ENCODE results near the gene ERBB2.
A peak's percentile ranks its signal among the peaks of the same experiment; 100 is the strongest.

Gene ERBB2

GRCh38 chr17:39699818-39700147 is at the start of gene ERBB2:
TSS of gene ERBB2 (plus strand) at chr17:39700064. CDS start at chr17:39700239, 175 bp downstream.
- Histone ChIP-seq H3K36me3 (ENCODE audit: control insufficient read depth, low read depth, low read length) (no peaks in the 10 kb centered on the region), H3K4me1 (ENCODE audit: control insufficient read depth, low read depth, low read length) (peaks cover 54% of the 10 kb centered on the region), H3K9ac (ENCODE audit: low read length) (peak within 1 kb of the TSS; percentile 76), H3K9me3 (ENCODE audit: control insufficient read depth, low read depth, low read length) (no peaks in the 10 kb centered on the region), H3K27me3 (ENCODE audit: control insufficient read depth, insufficient read depth, low read length) (no peaks in the 10 kb centered on the region), H3K27ac (ENCODE audit: low read length) (peak within 1 kb of the TSS; percentile 56), H3K4me3 (ENCODE audit: low read length) (peak within 1 kb of the TSS; percentile 91)

- no peak overlapping the region for H3K9ac ChIP-seq (ENCODE audit: low read length)
- H3K9me3 ChIP-seq (ENCODE audit: control insufficient read depth, low read depth, low read length), result no peaks in the 10 kb centered on the region
- H3K4me1 ChIP-seq (ENCODE audit: control insufficient read depth, low read depth, low read length), result peaks cover 19% of the 10 kb centered on the region
- no peak overlapping the region for H3K27ac ChIP-seq (ENCODE audit: low read length)
- H3K4me3 ChIP-seq (ENCODE audit: low read length), result no peak overlapping the region
- no peaks in the 10 kb centered on the region for H3K27me3 ChIP-seq (ENCODE audit: control insufficient read depth, insufficient read depth, low read length)
- peaks cover 2% of the 10 kb centered on the region for H3K36me3 ChIP-seq (ENCODE audit: control insufficient read depth, low read depth, low read length)
Observed at GRCh38 chr17:39650121-39650579, 49.7 kb upstream of the ERBB2 start.

GRCh38 chr17:39651923-39652586 is 47.8 kb upstream of the ERBB2 start:
- Histone ChIP-seq H3K27ac (ENCODE audit: low read length) (peak overlapping the region; percentile 49), H3K27me3 (ENCODE audit: control insufficient read depth, insufficient read depth, low read length) (no peaks in the 10 kb centered on the region), H3K9ac (ENCODE audit: low read length) (no peak overlapping the region)

DNA sequence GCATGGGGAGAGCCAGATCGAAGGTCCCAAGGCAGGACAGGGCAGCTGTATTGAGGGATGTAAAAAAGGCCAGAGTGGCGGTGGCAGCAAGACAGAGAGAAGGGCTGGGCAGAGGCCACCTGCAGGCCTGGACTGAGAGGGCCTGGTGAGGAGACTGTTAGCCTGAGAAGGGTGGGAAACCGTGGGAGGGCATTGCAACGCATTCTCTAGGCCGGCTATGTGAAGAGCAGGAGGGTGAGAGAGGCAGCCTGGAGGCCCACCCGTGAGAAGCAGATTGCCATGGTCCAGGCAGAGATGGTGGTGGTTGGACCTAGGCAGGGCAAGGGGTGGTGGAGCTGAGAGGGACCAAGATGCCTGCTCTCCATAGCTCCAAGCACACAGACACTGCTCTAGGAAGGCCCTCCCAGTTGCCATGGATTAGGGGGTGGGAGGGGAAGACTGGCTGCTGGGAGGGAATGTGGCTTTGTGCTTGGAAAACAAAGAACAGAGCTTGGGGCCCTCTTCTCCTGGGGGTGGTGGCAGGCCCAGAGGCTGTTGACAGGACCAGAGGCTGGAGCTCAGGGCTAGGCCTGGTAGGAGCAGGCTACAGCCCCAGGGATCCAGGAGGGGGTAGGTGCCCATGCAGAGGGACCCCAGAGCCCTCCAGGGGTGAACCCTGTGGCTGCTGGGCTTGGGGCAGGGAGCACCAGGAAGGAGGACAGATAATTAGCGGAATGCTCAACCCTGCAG is 47.1 kb upstream of the ERBB2 start:
- Histone ChIP-seq H3K27ac (ENCODE audit: low read length) (peak overlapping the region; percentile 49), H3K9me3 (ENCODE audit: control insufficient read depth, low read depth, low read length) (no peaks in the 10 kb centered on the region), H3K4me1 (ENCODE audit: control insufficient read depth, low read depth, low read length) (peaks cover 15% of the 10 kb centered on the region), H3K27me3 (ENCODE audit: control insufficient read depth, insufficient read depth, low read length) (no peaks in the 10 kb centered on the region), H3K4me3 (ENCODE audit: low read length) (no peak overlapping the region), H3K9ac (ENCODE audit: low read length) (no peak overlapping the region), H3K36me3 (ENCODE audit: control insufficient read depth, low read depth, low read length) (peaks cover 2% of the 10 kb centered on the region)

More at GRCh38 chr17:39651923-39652586, 47.8 kb upstream of the ERBB2 start:
- peaks cover 15% of the 10 kb centered on the region for H3K4me1 ChIP-seq (ENCODE audit: control insufficient read depth, low read depth, low read length)
- no peaks in the 10 kb centered on the region for H3K9me3 ChIP-seq (ENCODE audit: control insufficient read depth, low read depth, low read length)
- H3K36me3 ChIP-seq (ENCODE audit: control insufficient read depth, low read depth, low read length), result peaks cover 2% of the 10 kb centered on the region
- no peak overlapping the region for H3K4me3 ChIP-seq (ENCODE audit: low read length)

- Histone ChIP-seq H3K4me3 (ENCODE audit: low read length) (no peak overlapping the region), H3K27ac (ENCODE audit: low read length) (no peak overlapping the region), H3K9me3 (ENCODE audit: control insufficient read depth, low read depth, low read length) (no peaks in the 10 kb centered on the region), H3K36me3 (ENCODE audit: control insufficient read depth, low read depth, low read length) (peaks cover 2% of the 10 kb centered on the region), H3K4me1 (ENCODE audit: control insufficient read depth, low read depth, low read length) (peaks cover 15% of the 10 kb centered on the region), H3K27me3 (ENCODE audit: control insufficient read depth, insufficient read depth, low read length) (no peaks in the 10 kb centered on the region), H3K9ac (ENCODE audit: low read length) (no peak overlapping the region)
Observed at GRCh38 chr17:39653316-39653661, 46.6 kb upstream of the ERBB2 start.

DNA sequence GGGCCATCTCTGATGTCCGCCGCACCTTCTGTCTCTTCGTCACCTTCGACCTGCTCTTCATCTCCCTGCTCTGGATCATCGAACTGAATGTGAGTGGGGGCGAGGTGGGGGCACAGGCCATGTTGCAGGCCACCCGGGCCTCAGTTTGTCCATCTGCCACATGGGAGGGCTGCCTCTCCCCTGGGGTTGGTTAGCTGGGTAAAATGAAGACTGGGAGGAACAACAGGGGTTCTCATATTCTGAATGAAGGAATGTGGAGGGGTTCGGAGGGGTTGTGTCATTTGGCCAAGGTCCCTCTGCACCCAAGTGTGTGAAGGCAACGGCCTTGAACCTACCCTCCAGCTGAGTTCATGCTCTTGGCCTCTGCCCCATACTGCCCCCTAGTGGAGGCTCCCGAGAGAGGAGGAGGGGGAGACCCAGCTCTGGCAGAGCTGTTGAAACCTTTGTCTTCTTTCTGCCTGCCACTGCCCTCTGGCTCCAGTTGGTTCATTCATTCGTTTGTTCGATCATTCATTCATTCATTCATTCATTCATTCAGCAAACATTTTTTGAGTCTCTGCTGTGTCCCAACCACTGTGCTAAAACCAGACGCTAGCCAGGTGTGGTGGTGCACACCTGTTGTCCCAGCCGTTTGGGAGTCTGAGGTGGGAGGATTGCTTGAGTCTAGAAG is 46.1 kb upstream of the ERBB2 start:
- Histone ChIP-seq H3K36me3 (ENCODE audit: control insufficient read depth, low read depth, low read length) (peaks cover 2% of the 10 kb centered on the region), H3K27ac (ENCODE audit: low read length) (no peak overlapping the region), H3K4me3 (ENCODE audit: low read length) (no peak overlapping the region), H3K9me3 (ENCODE audit: control insufficient read depth, low read depth, low read length) (no peaks in the 10 kb centered on the region), H3K27me3 (ENCODE audit: control insufficient read depth, insufficient read depth, low read length) (no peaks in the 10 kb centered on the region), H3K9ac (ENCODE audit: low read length) (no peak overlapping the region), H3K4me1 (ENCODE audit: control insufficient read depth, low read depth, low read length) (peaks cover 15% of the 10 kb centered on the region)

DNA sequence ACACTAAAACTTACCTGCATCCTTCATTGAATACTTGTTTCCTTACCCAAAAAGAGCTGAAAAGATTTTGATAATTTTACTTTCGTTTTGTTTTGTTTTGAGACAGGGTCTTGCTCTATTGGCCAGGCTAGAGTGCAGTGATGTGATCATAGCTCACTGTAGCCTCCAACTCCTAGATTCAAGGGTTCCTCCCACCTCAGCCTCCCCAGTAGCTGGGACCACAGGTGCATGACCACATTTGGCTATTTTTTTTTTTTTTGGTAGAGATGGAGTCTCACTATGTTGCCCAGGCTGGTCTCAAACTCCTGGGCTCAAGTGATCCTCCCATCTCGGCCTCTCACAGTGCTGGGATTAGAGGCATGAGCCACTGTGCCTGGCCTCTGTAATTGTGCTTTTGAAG is 44.8 kb upstream of the ERBB2 start:
- Histone ChIP-seq H3K27me3 (ENCODE audit: control insufficient read depth, insufficient read depth, low read length) (no peaks in the 10 kb centered on the region), H3K9ac (ENCODE audit: low read length) (no peak overlapping the region), H3K27ac (ENCODE audit: low read length) (no peak overlapping the region), H3K36me3 (ENCODE audit: control insufficient read depth, low read depth, low read length) (no peaks in the 10 kb centered on the region), H3K9me3 (ENCODE audit: control insufficient read depth, low read depth, low read length) (no peaks in the 10 kb centered on the region), H3K4me1 (ENCODE audit: control insufficient read depth, low read depth, low read length) (peaks cover 15% of the 10 kb centered on the region), H3K4me3 (ENCODE audit: low read length) (no peak overlapping the region)

- Histone ChIP-seq H3K4me1 (ENCODE audit: control insufficient read depth, low read depth, low read length) (peaks cover 6% of the 10 kb centered on the region), H3K9ac (ENCODE audit: low read length) (no peak overlapping the region), H3K27ac (ENCODE audit: low read length) (no peak overlapping the region), H3K36me3 (ENCODE audit: control insufficient read depth, low read depth, low read length) (peaks cover 3% of the 10 kb centered on the region), H3K9me3 (ENCODE audit: control insufficient read depth, low read depth, low read length) (no peaks in the 10 kb centered on the region), H3K4me3 (ENCODE audit: low read length) (no peak overlapping the region), H3K27me3 (ENCODE audit: control insufficient read depth, insufficient read depth, low read length) (no peaks in the 10 kb centered on the region)
Observed at GRCh38 chr17:39658346-39658745, 41.5 kb upstream of the ERBB2 start.

DNA sequence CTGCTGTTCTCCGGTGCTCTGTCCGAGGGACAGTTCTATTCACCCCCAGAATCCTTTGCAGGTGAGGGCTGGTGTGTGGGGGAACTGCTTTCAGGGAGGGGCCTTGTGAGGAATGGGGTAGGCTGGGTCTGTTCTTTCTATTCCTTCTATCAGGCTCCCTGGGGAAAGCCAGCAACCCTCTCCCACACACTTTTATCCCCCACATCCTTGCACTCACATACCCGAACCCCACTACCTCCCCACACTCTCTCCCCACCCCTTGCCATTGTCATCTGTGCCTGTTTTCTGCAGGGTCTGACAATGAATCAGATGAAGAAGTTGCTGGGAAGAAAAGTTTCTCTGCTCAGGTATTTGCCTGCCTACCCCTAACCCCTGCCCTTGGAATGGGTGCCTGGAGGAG is 41.1 kb upstream of the ERBB2 start:
- Histone ChIP-seq H3K4me3 (ENCODE audit: low read length) (no peak overlapping the region), H3K27ac (ENCODE audit: low read length) (no peak overlapping the region), H3K9me3 (ENCODE audit: control insufficient read depth, low read depth, low read length) (no peaks in the 10 kb centered on the region), H3K36me3 (ENCODE audit: control insufficient read depth, low read depth, low read length) (peaks cover 3% of the 10 kb centered on the region), H3K9ac (ENCODE audit: low read length) (no peak overlapping the region), H3K27me3 (ENCODE audit: control insufficient read depth, insufficient read depth, low read length) (no peaks in the 10 kb centered on the region), H3K4me1 (ENCODE audit: control insufficient read depth, low read depth, low read length) (peaks cover 6% of the 10 kb centered on the region)

DNA sequence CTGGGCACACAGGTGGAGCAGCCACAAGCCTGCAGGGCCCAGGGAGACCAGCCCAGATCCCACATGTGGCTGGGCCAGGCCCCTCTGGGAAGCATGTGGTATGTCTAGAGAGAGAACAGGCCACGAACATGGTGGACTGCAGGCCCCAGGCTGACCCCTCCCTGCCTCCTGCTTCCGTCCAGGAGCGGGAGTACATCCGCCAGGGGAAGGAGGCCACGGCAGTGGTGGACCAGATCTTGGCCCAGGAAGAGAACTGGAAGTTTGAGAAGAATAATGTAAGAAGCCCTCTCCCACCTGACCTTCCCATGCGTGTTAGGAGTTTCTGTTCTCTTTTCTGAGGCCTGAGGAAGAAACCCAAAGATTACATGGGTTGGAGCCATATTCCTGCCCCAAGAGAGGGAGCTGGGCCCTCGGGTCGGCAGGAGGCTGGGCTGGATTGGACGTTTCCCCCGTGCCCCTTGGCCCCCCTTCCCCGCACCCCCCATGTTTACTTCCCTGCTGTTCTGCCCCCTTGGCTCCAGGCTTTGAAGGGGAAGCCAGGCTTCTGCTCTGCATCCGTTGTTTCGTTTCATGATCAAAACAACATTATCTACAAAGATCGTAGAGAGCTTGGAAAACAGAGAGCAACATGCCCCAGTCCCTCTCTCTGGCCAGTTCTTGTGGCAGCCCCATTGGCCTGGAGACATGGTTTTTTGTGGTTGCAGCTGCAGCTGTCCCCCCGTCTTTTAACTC is 40.4 kb upstream of the ERBB2 start:
- H3K27me3 ChIP-seq (ENCODE audit: control insufficient read depth, insufficient read depth, low read length), result no peaks in the 10 kb centered on the region
- no peak overlapping the region for H3K9ac ChIP-seq (ENCODE audit: low read length)
- peaks cover 11% of the 10 kb centered on the region for H3K4me1 ChIP-seq (ENCODE audit: control insufficient read depth, low read depth, low read length)
- H3K9me3 ChIP-seq (ENCODE audit: control insufficient read depth, low read depth, low read length), result no peaks in the 10 kb centered on the region
- no peak overlapping the region for H3K27ac ChIP-seq (ENCODE audit: low read length)
- H3K4me3 ChIP-seq (ENCODE audit: low read length), result no peak overlapping the region
- peaks cover 3% of the 10 kb centered on the region for H3K36me3 ChIP-seq (ENCODE audit: control insufficient read depth, low read depth, low read length)

DNA sequence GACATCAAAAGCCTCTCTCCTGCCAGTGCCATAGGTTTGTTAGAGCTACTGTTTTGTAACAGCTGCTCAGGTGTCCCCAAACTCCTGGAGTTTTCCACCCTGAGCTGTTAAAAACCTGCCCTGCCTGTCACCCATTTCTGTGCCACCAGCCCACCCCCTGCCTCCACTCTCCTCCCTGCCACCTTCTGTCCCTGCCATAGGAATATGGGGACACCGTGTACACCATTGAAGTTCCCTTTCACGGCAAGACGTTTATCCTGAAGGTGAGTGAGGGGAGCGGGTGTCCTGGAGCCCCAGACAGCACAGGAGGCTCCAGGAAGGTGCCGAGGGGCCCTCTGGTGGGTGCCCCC is 39.9 kb upstream of the ERBB2 start:
- H3K9ac ChIP-seq (ENCODE audit: low read length), result no peak overlapping the region
- H3K27me3 ChIP-seq (ENCODE audit: control insufficient read depth, insufficient read depth, low read length), result no peaks in the 10 kb centered on the region
- peaks cover 15% of the 10 kb centered on the region for H3K4me1 ChIP-seq (ENCODE audit: control insufficient read depth, low read depth, low read length)
- H3K36me3 ChIP-seq (ENCODE audit: control insufficient read depth, low read depth, low read length), result peaks cover 3% of the 10 kb centered on the region
- H3K4me3 ChIP-seq (ENCODE audit: low read length), result no peak overlapping the region
- H3K9me3 ChIP-seq (ENCODE audit: control insufficient read depth, low read depth, low read length), result no peaks in the 10 kb centered on the region
- H3K27ac ChIP-seq (ENCODE audit: low read length), result no peak overlapping the region

All from iPS-18a (cell line).